Dedifferentiated amniotic fluid mesenchymal stem cell (primary cell): Measurements from ENCODE around the gene KCNQ2.

Experiments
- DNase-seq: peaks from one replicate; pipeline ENCODE4 v3.0.0-alpha.2; 2016; ENCODE audit errors: extremely low spot score

Gene KCNQ2

GRCh38 chr20:63501818-63502670, 29.6 kb upstream of the KCNQ2 start:
- DNase-seq = no peak

GRCh38 chr20:63500902-63501817, 28.7 kb upstream of the KCNQ2 start:
- DNase-seq = no peak

GRCh38 chr20:63500151-63500901, 27.9 kb upstream of the KCNQ2 start:
- no peak for DNase-seq

GRCh38 chr20:63499338-63499969, 27.0 kb upstream of the KCNQ2 start:
- DNase-seq = no peak

DNA sequence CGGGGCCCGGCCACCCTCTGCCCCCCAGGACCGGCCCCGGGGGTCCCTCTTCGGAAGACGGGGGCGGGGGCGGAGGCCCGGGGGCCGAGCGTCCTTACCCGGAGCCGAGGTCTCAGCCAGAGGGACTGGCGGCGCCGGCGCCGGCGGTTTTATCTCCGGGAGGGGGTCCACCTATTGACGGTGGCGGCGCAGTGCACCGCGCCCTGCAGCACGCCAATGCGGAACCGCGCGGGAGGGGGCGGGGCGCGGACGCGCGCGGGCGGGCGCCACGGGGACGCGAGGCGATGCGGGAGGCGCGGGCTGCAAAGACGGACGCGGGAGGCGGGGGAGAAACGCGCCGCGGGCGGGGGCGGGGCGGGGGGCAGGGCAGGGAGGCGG, 26.5 kb upstream of the KCNQ2 start, which contains the start of gene EEF1A2:
EEF1A2 (minus strand) TSS at position 124 of the 378 bp plus-strand sequence. CDS start 1,320 bp downstream, outside the sequence.
- DNase-seq = no peak

GRCh38 chr20:63497946-63498935, 25.8 kb upstream of the KCNQ2 start:
- DNase-seq = no peak

DNA sequence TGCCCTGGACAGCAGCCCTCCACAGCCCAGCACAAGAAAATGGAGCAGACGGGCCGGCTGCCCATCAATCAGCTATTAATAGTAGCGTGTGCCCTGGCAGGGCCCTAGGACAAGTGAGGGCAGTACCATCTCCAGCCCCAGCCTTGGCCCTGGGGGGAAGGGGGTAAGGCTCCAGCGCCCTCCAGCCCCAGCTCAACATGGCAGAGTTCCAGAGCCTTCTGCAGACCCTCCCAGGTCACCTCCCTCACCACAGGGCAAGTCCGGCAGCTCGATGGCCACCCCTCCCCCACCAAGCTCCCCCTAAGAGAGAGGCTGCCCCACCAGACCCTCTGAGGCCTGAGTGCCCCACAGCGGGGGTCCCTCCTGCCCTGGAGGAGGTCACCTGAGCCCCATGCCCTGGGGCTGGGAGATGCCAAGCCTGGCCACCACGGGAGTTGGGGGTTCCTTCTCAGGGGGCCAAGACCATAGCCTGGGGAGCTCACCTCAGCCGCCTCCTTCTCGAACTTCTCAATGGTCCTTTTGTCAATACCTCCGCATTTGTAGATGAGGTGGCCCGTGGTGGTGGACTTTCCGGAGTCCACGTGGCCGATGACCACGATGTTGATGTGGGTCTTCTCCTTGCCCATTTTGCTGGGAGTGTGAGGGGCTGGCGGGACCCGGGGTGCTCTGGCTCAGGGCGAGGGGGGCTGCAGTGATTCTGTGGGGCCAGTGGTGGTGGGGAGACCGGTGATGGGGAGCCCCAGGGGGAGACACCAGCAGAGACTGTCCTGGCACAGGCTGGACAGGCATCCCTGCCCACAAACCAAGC, 24.9 kb upstream of the KCNQ2 start:
- no peak for DNase-seq

- DNase-seq = no peak
Measured at GRCh38 chr20:63496596-63497120, 24.2 kb upstream of the KCNQ2 start.

DNA sequence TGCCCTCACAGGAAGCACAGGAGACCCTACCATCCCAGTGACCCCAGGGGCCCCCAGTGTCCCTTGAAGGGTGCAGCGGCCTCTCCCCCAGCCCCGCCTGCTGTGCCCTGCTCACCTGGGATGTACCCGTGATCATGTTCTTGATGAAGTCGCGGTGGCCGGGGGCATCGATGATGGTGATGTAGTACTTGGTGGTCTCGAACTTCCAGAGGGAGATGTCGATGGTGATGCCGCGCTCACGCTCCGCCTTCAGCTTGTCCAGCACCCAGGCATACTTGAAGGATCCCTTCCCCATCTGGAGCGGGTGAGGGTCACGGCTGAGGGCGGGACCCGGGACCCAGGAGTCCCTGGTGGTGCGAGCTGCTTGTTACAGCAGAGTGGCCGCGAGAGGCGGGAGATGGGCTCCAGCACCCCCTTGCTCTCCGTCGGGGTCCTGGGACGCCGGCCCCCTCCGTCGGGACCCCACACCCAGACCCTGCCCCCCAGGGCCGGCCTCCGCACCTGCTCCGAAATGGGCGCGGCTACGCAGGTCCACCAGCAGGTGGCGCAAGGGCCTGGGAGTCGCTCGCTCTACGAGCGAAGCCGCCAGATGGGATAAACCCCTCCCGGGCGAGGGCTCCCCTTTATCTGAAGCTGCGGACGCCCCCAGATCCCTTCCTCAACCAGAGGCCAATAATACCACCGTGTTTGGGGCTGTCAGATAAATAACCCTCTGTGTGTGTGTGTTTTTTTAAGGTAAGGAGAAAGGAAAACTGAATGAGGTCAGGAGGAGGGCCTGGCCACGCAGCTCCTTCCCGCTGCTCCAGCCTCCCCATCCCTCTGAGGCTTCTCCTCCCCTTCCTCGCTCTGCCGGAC, 23.5 kb upstream of the KCNQ2 start:
- peak; percentile 19 for DNase-seq

- DNase-seq = no peak
Measured at GRCh38 chr20:63495167-63495720, 22.8 kb upstream of the KCNQ2 start.

DNA sequence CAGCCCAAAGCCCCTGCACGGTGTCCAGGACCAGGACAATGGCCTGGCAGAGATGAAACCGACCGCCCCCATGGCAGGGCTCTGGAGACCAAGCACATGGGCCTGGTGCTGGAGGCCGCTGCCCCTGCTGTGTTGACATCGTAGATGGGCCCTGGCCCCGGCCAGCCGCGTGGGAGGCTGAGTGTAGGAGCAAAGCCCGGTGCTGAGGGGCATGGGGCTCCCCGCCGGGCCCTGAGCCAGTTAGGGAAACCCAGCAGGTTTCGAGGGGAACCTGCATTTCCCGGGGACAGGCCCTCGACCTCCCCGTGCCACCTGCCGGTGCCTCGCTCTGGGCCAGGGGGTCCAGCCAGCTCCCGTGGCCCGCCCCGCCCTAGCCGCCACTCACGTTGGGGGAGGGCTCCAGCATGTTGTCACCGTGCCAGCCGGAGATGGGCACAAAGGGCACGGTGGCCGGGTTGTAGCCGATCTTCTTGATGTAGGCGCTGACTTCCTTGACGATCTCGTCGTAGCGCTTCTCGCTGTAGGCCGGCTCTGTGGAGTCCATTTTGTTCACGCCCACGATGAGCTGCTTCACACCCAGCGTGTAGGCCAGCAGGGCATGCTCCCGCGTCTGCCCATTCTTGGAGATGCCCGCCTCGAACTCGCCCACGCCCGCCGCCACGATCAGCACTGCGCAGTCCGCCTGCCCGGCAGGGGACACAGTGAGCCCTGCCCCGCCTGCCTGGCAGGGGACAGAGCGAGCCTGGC, 22.1 kb upstream of the KCNQ2 start:
- DNase-seq = no peak

DNA sequence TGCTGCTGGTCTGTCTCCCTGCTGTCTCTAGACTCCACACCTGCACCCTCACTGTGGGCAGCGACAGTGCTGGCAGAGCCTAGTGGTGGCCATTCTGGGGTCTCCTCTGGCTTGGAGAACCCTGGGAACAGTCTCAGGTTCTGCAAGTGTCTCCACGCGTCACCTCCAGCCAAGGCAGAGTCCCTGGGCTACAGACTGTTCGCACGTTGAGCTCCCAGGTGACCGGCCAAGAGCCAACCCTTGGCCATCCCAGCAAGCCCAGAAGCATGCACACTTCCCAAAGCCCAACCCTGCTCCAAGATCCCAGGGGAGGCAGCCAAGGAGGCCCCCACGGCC, 21.6 kb upstream of the KCNQ2 start:
- no peak for DNase-seq

- no peak for DNase-seq
Measured at GRCh38 chr20:63493563-63494020, 21.1 kb upstream of the KCNQ2 start.

DNA sequence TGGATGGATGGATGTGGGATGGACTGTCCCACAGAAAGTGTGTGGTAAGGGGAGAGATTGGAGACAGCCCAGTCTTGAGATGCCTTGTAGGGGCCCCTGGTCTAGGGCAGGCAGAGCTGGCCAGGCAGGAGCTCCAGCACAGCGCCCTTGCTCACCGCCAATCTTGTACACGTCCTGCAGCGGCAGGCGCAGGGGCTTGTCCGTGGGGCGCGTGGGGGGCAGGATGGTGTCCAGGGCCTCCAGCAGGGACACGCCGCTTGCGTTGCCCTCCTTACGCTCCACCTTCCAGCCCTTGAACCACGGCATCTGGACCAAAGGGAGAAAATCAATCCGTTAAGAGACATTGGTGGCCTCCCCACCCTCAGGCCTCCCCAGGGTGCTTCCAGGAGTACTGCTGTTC, 20.5 kb upstream of the KCNQ2 start:
- DNase-seq = no peak

GRCh38 chr20:63492518-63492917, 20.1 kb upstream of the KCNQ2 start:
- DNase-seq = no peak

DNA sequence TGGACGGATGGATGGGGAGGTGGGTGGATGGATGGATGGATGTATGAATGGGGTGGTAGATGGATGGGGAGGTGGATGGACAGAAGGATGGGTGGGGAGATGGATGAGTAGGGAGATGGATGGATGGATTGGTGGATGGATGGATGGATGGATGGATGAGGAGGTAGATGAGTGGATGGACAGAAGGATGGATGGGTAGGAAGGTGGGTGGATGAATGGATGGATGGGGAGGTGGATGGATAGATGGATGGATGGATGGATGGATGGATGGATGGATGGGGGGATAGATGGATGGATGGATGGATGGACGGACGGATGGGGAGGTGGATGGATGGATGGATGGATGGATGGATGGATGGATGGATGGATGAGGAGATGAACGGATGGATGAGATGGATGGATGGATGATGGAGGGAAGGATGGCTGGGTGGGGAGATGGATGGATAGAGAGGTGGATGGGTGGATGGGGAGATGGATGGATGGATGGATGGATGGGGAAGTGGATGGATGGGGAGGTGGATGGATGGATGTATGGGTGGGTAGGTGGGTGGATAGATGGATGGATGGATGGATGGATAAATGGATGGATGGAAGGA, 19.3 kb upstream of the KCNQ2 start:
- DNase-seq = no peak

- DNase-seq = no peak
Measured at GRCh38 chr20:63491078-63491477, 18.6 kb upstream of the KCNQ2 start.
